Suprapubic skin (tissue), 4 donors: ENCODE measurements around the gene IFI6. TPM values are rescaled to one million over a fixed set of nuclear protein-coding genes. Genes with fewer than 3 reads are reported as not detected.

Source experiments
- DNase-seq, 2 donors: peaks; one replicate each; pipeline ENCODE4 v3.0.0-alpha.2; 2019; ENCODE audit warnings: low spot score in 2 of 2
- H3K27ac ChIP-seq: fragments of 200-600 bp; sonication (generic); one replicate; pipeline ENCODE4 v1.5.1; 2019
- H3K27me3 ChIP-seq: fragments of 200-600 bp; sonication (generic); one replicate; pipeline ENCODE4 v1.5.1; 2019
- H3K36me3 ChIP-seq: fragments of 200-600 bp; sonication (generic); one replicate; pipeline ENCODE4 v1.5.1; 2019
- H3K4me1 ChIP-seq: fragments of 200-600 bp; sonication (generic); one replicate; pipeline ENCODE4 v1.5.1; 2019
- H3K4me3 ChIP-seq: fragments of 200-600 bp; sonication (generic); one replicate; pipeline ENCODE4 v1.5.1; 2019; ENCODE audit warnings: mild to moderate bottlenecking
- H3K9me3 ChIP-seq: fragments of 200-600 bp; sonication (generic); one replicate; pipeline ENCODE4 v1.5.1; 2019
- CTCF ChIP-seq, 2 donors: fragments of 200-600 bp in 1 of 2; fragments of 450-650 bp in 1 of 2; sonication (generic) in 1 of 2; IDR thresholded peaks; one replicate each; pipeline ENCODE4 v1.5.1; 2016 to 2019; ENCODE audit warnings: antibody characterized with exemption in 2 of 2, mild to moderate bottlenecking in 1 of 2, moderate library complexity in 1 of 2
- EP300 ChIP-seq: sonication (generic); formaldehyde crosslinking; IDR thresholded peaks from one replicate; pipeline ENCODE4 v1.6.1; 2017; ENCODE audit warnings: antibody characterized with exemption
- POLR2A ChIP-seq, 2 donors: fragments of 450-650 bp; IDR thresholded peaks; one replicate each; pipeline ENCODE4 v1.6.1; 2017; ENCODE audit warnings: antibody characterized with exemption in 2 of 2, mild to moderate bottlenecking in 2 of 2, moderate library complexity in 2 of 2
- POLR2AphosphoS5 ChIP-seq, 3 donors: sonication (generic); formaldehyde crosslinking; IDR thresholded peaks; one replicate each; pipeline ENCODE4 v1.6.1; 2017; ENCODE audit warnings: antibody characterized with exemption in 3 of 3
- WGBS: methylation state at CpG from one replicate; pipeline ENCODE4 v1.1.5; 2018; 5-methylcytosine and 5-hydroxymethylcytosine counted together
- total RNA-seq, 4 donors: library from RNA; depleted of rRNA; stranded (reverse); fragments of >200 nt; gene quantifications; one replicate each; pipeline ENCODE4 v1.1.0, GENCODE V29; 2016

Gene IFI6
- total RNA-seq, 4 donors from 2014 or later = 6.3 to 31.4 (median 8.2) TPM

GRCh38 chr1:27678747-27679146, 6.8 kb upstream of the IFI6 start:
- Histone ChIP-seq H3K9me3 (peaks cover 8% of the 10 kb centered on the region), H3K27me3 (no peaks in the 10 kb centered on the region), H3K36me3 (no peaks in the 10 kb centered on the region), H3K4me1 (no peaks in the 10 kb centered on the region), H3K27ac (no peak overlapping the region), H3K4me3 (no peak overlapping the region)
- DNase-seq = no peak
- TF ChIP-seq POLR2A (IDR thresholded peaks at IDR 0.05) = no peak
- no peak for TF ChIP-seq POLR2AphosphoS5 (IDR thresholded peaks at IDR 0.05)
- no peak for TF ChIP-seq CTCF (IDR thresholded peaks at IDR 0.05)
- no peak for TF ChIP-seq EP300

- no peak for TF ChIP-seq EP300
- no peak for TF ChIP-seq POLR2AphosphoS5 (IDR thresholded peaks at IDR 0.05)
- TF ChIP-seq CTCF (IDR thresholded peaks at IDR 0.05) = no peak
- TF ChIP-seq POLR2A (IDR thresholded peaks at IDR 0.05) = no peak
- Histone ChIP-seq H3K27ac (no peak overlapping the region), H3K36me3 (no peaks in the 10 kb centered on the region), H3K9me3 (peaks cover 8% of the 10 kb centered on the region), H3K27me3 (no peaks in the 10 kb centered on the region), H3K4me1 (peaks cover 15% of the 10 kb centered on the region), H3K4me3 (no peak overlapping the region)
- DNase-seq = no peak
- 93% methylated on average over 1 of the region's 1 CpG for WGBS
These were observed 4.4 kb upstream of the IFI6 start for GRCh38 chr1:27676410-27676809.

- Histone ChIP-seq H3K4me1 (peaks cover 34% of the 10 kb centered on the region), H3K27ac (peak overlapping the region; percentile 71)
These were observed 739 bp upstream of the IFI6 start for GRCh38 chr1:27672750-27673112.

GRCh38 chr1:27669876-27670275, 2.1 kb downstream of the IFI6 start:
- no peaks in the 10 kb centered on the region for H3K27me3 ChIP-seq
- TF ChIP-seq CTCF (IDR thresholded peaks at IDR 0.05) (no peak), POLR2A (IDR thresholded peaks at IDR 0.05) (no peak), POLR2AphosphoS5 (IDR thresholded peaks at IDR 0.05) (no peak), EP300 (no peak)
- DNase-seq = no peak
- peaks cover 34% of the 10 kb centered on the region for H3K4me1 ChIP-seq
- H3K9me3 ChIP-seq = no peaks in the 10 kb centered on the region
- no peaks in the 10 kb centered on the region for H3K36me3 ChIP-seq
- H3K27ac ChIP-seq = no peak overlapping the region
- 81% methylated on average over 4 of the region's 4 CpGs for WGBS
- H3K4me3 ChIP-seq = no peak overlapping the region

More at GRCh38 chr1:27672750-27673112, 739 bp upstream of the IFI6 start:
- Histone ChIP-seq H3K9me3 (no peaks in the 10 kb centered on the region), H3K4me3 (peak overlapping the region; percentile 54), H3K27me3 (no peaks in the 10 kb centered on the region), H3K36me3 (no peaks in the 10 kb centered on the region)
- TF ChIP-seq POLR2AphosphoS5 (IDR thresholded peaks at IDR 0.05) = no peak
- no peak for TF ChIP-seq POLR2A (IDR thresholded peaks at IDR 0.05)
- peak; percentile 37 for TF ChIP-seq EP300
- TF ChIP-seq CTCF (IDR thresholded peaks at IDR 0.05) = no peak
- no peak for DNase-seq

- TF ChIP-seq CTCF (IDR thresholded peaks at IDR 0.05) (peak; percentile 74 to 93), EP300 (no peak)
- no peaks in the 10 kb centered on the region for H3K9me3 ChIP-seq
- no peaks in the 10 kb centered on the region for H3K27me3 ChIP-seq
- H3K4me3 ChIP-seq = peak overlapping the region; percentile 49
- H3K36me3 ChIP-seq = no peaks in the 10 kb centered on the region
- 15% methylated on average over 32 of the region's 36 CpGs for WGBS
- DNase-seq = peak in 1 of 2 donors; percentile 92
- peaks cover 36% of the 10 kb centered on the region for H3K4me1 ChIP-seq
- peak overlapping the region; percentile 31 for H3K27ac ChIP-seq
These were observed 2.9 kb downstream of the IFI6 start for GRCh38 chr1:27668808-27669723.
